ENCODE results near the gene SDR9C7. TPM values are rescaled to one million over a fixed set of nuclear protein-coding genes. Genes with fewer than 3 reads are reported as not detected.
"Not testable (repeated sequence)": the region's sequence is repeated elsewhere in the genome, so short reads cannot be mapped to it uniquely, and the experiment has no call there.

Gene SDR9C7
- total RNA-seq, 2 donors from 2014 or later, result not detected

DNA sequence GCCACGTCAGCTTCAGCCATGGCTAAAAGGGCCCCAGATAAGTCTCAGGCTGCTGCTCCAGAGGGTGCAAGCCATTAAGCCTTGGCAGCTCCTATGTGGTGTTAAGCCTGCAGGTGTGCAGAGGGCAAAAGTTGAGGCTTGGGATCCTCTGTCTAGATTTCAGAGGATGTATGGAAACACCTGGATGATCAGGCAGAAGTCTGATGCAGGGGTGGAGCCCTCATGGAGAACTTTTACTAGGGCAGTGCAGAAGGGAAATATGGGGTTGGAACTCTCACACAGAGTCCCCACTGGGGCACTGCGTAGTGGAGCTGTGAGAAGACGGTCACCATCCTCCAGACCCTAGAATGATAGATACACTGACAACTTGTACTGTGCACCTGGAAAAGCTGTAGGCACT, 47.9 kb downstream of the SDR9C7 start:
- 38 to 54% methylated on average over 3 of the region's 3 CpGs for WGBS, 2 donors
- ATAC-seq (no peak), DNase-seq (no peak)
- intact Hi-C loops (cut with DNase I), result no loop called here
- Histone ChIP-seq H3K27ac (no peak overlapping the region), H3K4me1 (no peaks in the 10 kb centered on the region), H3K4me3 (no peak overlapping the region), H3K9me3 (no peaks in the 10 kb centered on the region), H3K36me3 (replicated peaks in 1 of 2; ENCODE audit: insufficient read depth in 1 of 2, low read depth in 2 of 2) (no peaks in the 10 kb centered on the region), H3K27me3 (no peaks in the 10 kb centered on the region)
- TF ChIP-seq POLR2A (IDR thresholded peaks at IDR 0.05), result no peak
- TF ChIP-seq, protein P1, sequence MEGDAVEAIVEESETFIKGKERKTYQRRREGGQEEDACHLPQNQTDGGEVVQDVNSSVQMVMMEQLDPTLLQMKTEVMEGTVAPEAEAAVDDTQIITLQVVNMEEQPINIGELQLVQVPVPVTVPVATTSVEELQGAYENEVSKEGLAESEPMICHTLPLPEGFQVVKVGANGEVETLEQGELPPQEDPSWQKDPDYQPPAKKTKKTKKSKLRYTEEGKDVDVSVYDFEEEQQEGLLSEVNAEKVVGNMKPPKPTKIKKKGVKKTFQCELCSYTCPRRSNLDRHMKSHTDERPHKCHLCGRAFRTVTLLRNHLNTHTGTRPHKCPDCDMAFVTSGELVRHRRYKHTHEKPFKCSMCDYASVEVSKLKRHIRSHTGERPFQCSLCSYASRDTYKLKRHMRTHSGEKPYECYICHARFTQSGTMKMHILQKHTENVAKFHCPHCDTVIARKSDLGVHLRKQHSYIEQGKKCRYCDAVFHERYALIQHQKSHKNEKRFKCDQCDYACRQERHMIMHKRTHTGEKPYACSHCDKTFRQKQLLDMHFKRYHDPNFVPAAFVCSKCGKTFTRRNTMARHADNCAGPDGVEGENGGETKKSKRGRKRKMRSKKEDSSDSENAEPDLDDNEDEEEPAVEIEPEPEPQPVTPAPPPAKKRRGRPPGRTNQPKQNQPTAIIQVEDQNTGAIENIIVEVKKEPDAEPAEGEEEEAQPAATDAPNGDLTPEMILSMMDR (IDR thresholded peaks at IDR 0.05), result no peak

DNA sequence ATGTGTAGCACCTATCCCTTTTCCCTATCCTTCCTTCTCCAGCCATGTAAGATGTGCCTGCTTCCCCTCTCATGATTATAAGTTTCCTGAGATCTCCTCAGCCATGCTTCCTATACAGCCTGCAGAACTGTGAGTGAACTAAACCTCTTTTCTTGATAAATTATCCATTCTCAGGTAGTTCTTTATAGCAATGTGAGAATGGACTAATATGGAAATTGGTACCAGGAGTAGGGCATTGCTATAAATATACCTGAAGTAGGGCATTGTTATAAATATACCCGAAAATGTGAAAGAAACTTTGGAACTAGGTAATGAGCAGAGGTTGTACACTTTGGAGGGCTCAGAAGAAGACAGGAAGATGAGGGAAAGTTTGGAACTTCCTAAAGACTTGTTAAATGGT, 48.9 kb downstream of the SDR9C7 start:
- 58 to 67% methylated on average over 1 of the region's 1 CpG for WGBS, 2 donors
- ATAC-seq (no peak), DNase-seq (no peak)
- no peak overlapping the region for H3K4me3 ChIP-seq
- intact Hi-C loops (cut with DNase I), result no loop called here
- no peaks in the 10 kb centered on the region for H3K4me1 ChIP-seq
- H3K36me3 ChIP-seq (replicated peaks in 1 of 2; ENCODE audit: insufficient read depth in 1 of 2, low read depth in 2 of 2), result no peaks in the 10 kb centered on the region
- no peaks in the 10 kb centered on the region for H3K27me3 ChIP-seq
- TF ChIP-seq, protein P1 (IDR thresholded peaks at IDR 0.05), result no peak
- TF ChIP-seq POLR2A (IDR thresholded peaks at IDR 0.05), result no peak
- H3K27ac ChIP-seq, result no peak overlapping the region
- H3K9me3 ChIP-seq, result no peaks in the 10 kb centered on the region

DNA sequence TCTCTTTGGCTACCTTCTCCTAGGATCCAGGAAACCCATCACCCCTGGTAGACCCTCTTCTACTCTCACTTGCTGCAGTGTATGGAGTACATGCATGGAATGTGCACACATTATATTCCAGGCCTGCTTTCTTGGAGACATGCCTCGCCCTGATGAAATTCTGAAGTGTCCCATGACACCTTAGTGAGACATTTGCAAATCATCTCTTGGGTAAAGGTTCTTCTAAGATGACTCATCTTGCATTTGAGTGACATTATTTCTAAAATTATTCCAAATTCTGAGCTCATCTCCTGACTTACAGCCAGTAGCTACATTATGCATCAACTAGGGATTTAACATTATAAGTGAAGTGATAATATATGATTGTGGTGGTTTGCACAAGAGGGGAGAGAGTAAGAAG, 49.8 kb downstream of the SDR9C7 start:
- H3K4me1 ChIP-seq, result no peaks in the 10 kb centered on the region
- no peak for ATAC-seq

DNA sequence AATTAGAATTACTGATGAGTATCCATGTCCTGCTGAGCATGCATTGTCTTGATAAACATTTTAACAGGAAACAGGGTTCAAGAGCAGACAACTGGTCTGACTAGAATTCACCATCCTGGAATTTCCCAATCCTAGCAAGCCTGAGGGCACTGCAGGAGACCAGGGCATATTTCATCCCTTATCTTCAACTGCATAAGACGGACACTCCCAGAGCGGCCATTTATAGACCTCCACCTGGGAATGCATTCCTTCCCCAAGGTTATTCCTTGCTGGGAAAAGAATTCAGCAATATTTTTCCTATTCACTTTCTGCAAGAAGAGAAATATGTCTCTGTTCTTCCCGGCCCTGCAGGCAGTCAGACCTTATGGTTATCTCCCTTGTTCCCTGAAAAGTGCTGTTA, 51.8 kb downstream of the SDR9C7 start:
- H3K4me3 ChIP-seq; H3K4me1 ChIP-seq; H3K36me3 ChIP-seq (replicated peaks in 1 of 2; ENCODE audit: insufficient read depth in 1 of 2, low read depth in 2 of 2); ATAC-seq; intact Hi-C loops (cut with DNase I); H3K9me3 ChIP-seq; H3K27ac ChIP-seq; DNase-seq; H3K27me3 ChIP-seq: not testable (repeated sequence)
- 71 to 72% methylated on average over 3 of the region's 3 CpGs for WGBS, 2 donors

More for the DNA sequence above, 49.8 kb downstream of the SDR9C7 start:
- no peak for DNase-seq
- no peaks in the 10 kb centered on the region for H3K9me3 ChIP-seq
- no peak for TF ChIP-seq POLR2A (IDR thresholded peaks at IDR 0.05)
- TF ChIP-seq, protein P1 (IDR thresholded peaks at IDR 0.05), result no peak
- H3K36me3 ChIP-seq (replicated peaks in 1 of 2; ENCODE audit: insufficient read depth in 1 of 2, low read depth in 2 of 2), result no peaks in the 10 kb centered on the region
- no peak overlapping the region for H3K27ac ChIP-seq
- no peak overlapping the region for H3K4me3 ChIP-seq
- H3K27me3 ChIP-seq, result no peaks in the 10 kb centered on the region
- intact Hi-C loops (cut with DNase I), result no loop called here
- WGBS, 2 donors, result 48 to 62% methylated on average over 1 of the region's 1 CpG

DNA sequence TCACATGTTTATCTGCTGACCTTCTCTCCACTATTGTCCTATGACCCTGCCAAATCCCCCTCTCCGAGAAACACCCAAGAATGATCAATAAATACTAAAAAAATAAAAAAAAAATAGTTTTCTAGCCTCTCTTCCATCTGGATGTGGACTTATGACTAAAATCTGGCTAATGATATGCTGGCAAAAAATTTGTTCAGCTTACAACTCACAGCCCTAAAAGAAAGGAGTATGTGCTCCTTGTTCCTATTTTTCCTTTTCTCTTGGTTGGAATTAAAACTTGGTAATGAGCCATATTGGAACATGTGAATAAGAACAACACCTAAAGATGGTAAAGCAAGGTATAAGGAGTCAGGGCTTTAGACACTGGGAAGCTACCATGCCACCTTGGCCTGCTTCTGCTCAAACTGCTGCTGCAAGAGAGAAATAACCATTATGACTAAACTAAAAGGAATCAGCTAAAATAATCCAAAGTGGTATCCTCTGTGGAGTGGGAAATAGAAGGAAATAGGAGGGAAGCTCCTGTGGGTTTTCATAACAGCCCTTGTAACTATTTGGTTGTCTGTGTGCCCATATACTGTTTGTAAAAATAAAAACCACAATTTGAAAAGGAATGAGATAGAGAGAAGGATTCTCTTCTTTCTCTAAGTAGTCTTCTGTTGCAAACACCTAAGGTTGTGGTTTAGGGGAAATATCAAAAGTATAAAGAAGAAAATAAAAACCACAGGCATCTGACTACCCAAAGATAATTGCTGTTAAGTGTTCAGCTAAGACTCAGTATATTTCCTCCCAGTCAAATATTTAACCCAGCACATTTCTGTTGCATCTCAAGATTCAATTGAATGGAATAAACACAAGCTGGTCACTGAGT, 53.8 kb downstream of the SDR9C7 start:
- Histone ChIP-seq H3K9me3 (no peaks in the 10 kb centered on the region), H3K4me3 (no peak overlapping the region), H3K36me3 (replicated peaks in 1 of 2; ENCODE audit: insufficient read depth in 1 of 2, low read depth in 2 of 2) (no peaks in the 10 kb centered on the region), H3K27me3 (no peaks in the 10 kb centered on the region), H3K27ac (no peak overlapping the region), H3K4me1 (no peaks in the 10 kb centered on the region)
- no peak for TF ChIP-seq POLR2A (IDR thresholded peaks at IDR 0.05)
- TF ChIP-seq, protein P1 (IDR thresholded peaks at IDR 0.05), result no peak
- no peak for DNase-seq
- no peak for ATAC-seq
- WGBS, 2 donors, result 32 to 47% methylated on average over 1 of the region's 1 CpG
- intact Hi-C loops (cut with DNase I), result no loop called here

DNA sequence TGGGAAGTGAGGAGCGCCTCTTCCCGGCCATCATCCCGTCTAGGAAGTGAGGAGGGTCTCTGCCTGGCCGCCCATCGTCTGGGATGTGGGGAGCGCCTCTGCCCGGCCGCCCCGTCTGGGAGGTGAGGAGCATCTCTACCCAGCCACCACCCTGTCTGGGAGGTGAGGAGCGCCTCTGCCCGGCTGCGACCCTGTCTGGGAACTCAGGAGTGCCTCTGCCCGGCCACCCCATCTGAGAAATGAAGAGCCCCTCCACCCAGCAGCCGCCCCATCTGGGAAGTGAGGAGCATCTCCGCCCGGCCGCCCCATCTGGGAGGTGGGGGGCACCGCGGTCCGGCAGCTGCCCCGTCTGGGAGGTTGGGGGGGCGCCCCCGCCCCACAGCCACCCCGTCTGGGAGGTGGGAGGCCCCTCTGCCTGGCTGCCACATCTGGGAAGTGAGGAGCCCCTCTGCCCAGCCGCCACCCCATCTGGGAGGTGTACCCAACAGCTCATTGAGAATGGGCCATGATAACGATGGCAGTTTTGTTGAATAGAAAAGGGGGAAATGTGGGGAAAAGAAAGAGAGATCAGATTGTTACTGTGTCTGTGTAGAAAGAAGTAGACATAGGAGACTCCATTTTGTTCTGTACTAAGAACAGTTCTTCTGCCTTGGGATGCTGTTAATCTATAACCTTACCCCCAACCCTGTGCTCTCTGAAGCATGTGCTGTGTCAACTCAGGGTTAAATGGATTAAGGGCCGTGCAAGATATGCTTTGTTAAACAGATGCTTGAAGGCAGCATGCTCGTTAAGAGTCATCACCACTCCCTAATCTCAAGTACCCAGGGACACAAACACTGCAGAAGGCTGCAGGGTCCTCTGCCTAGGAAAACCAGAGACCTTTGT, 54.7 kb downstream of the SDR9C7 start:
- H3K9me3 ChIP-seq; H3K36me3 ChIP-seq (replicated peaks in 1 of 2; ENCODE audit: insufficient read depth in 1 of 2, low read depth in 2 of 2); ATAC-seq; H3K27me3 ChIP-seq; H3K4me3 ChIP-seq; DNase-seq; H3K27ac ChIP-seq; intact Hi-C loops (cut with DNase I); H3K4me1 ChIP-seq: not testable (repeated sequence)
- WGBS, 2 donors, result 75 to 82% methylated on average over 6 to 28 of the region's 28 CpGs

Measured in body of pancreas (tissue), 4 donors.